ENCODE data around the gene PSMF1. TPM values are rescaled to one million over a fixed set of nuclear protein-coding genes. Genes with fewer than 3 reads are reported as not detected.

PSMF1 gene
- total and polyA plus RNA-seq, 9 of the 15 experiments (the other 6 are each of a cell fraction or from before 2014, with no cell fraction given), result 8.5 to 192 (median 33.2) TPM

GRCh38 chr20:1150968-1151367 is 32.6 kb downstream of the PSMF1 start (continued):
- no peak for TF ChIP-seq UBTF (IDR thresholded peaks at IDR 0.05; ENCODE audit: borderline replicate concordance in 1 of 2, low read depth in 2 of 2, low read length in 2 of 2)
- TF ChIP-seq ZNF184 (CRISPR knock-in tag; IDR thresholded peaks at IDR 0.05), result no peak
- no peak for TF ChIP-seq CBFB (CRISPR knock-in tag; IDR thresholded peaks at IDR 0.05)
- no peak for TF ChIP-seq ZNF407 (IDR thresholded peaks at IDR 0.05; ENCODE audit: low read depth)
- TF ChIP-seq NFRKB (IDR thresholded peaks at IDR 0.05; ENCODE audit: low read depth), result no peak
- no peak for TF ChIP-seq CAMTA2 (CRISPR knock-in tag; conservative IDR thresholded peaks at IDR 0.05)
